ENCODE measurements around the gene MRPL53. TPM values are rescaled to one million over a fixed set of nuclear protein-coding genes. Genes with fewer than 3 reads are reported as not detected.

Gene MRPL53
- total and polyA plus RNA-seq, 2 of the 13 experiments (the other 11 are each of a cell fraction or from before 2014, with no cell fraction given), result 34.3 to 51.9 TPM

DNA sequence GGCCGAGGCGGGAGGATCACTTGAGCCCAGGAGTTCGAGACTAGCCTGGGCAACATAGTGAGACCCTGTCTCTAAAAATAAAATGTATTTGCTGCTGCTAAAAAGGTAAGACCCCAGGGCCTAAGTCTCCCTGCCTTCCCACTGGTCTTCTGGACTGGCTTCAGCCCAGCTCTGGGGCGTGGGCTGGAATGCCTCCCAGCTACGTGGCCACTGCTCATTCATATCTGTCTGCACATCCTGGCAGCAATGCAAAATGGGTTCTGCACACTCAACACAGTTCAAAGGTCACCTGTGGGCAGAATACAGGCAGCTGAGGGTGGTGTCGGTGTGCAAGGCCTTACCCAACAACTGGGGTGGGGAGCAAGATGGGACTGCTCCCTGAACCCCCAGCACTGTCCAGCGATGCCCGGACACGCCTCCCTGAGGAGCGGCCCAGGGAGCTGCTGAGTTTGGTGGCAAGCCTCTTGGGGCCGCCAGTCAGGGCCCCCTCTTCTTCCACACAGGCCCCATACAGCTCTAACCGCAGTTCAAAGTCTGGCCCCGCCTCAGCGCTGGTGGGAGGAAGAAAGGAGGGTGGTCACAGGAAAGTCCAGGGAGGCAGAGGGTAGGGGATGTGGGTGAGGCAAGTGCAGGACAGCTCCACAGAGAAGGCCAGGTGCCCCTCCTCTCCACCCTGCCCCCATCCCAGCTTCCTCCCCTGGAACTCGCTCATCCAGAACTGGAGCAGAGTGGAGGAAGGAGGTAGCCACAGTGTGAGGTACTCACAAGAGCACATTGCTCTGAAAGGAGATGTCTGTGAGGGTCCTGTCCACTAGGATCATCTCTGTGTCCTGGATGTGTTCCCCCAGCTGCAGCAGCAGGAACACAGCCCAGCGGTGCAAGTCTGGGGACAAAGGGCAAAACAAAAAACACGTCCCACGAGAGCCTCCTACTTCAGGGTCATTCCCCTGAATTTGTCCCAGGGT lies 42.7 kb downstream of the MRPL53 start (continued):
- TF ChIP-seq, protein P1, sequence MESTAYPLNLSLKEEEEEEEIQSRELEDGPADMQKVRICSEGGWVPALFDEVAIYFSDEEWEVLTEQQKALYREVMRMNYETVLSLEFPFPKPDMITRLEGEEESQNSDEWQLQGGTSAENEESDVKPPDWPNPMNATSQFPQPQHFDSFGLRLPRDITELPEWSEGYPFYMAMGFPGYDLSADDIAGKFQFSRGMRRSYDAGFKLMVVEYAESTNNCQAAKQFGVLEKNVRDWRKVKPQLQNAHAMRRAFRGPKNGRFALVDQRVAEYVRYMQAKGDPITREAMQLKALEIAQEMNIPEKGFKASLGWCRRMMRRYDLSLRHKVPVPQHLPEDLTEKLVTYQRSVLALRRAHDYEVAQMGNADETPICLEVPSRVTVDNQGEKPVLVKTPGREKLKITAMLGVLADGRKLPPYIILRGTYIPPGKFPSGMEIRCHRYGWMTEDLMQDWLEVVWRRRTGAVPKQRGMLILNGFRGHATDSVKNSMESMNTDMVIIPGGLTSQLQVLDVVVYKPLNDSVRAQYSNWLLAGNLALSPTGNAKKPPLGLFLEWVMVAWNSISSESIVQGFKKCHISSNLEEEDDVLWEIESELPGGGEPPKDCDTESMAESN (CRISPR knock-in tag; conservative IDR thresholded peaks at IDR 0.05), result peak; percentile 89
- TF ChIP-seq FOXO1 (CRISPR knock-in tag; IDR thresholded peaks at IDR 0.05), result peak; percentile 57; the same call in 1 of the 2 replicates
- TF ChIP-seq, protein P2, sequence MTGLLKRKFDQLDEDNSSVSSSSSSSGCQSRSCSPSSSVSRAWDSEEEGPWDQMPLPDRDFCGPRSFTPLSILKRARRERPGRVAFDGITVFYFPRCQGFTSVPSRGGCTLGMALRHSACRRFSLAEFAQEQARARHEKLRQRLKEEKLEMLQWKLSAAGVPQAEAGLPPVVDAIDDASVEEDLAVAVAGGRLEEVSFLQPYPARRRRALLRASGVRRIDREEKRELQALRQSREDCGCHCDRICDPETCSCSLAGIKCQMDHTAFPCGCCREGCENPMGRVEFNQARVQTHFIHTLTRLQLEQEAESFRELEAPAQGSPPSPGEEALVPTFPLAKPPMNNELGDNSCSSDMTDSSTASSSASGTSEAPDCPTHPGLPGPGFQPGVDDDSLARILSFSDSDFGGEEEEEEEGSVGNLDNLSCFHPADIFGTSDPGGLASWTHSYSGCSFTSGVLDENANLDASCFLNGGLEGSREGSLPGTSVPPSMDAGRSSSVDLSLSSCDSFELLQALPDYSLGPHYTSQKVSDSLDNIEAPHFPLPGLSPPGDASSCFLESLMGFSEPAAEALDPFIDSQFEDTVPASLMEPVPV (CRISPR knock-in tag; IDR thresholded peaks at IDR 0.05), result peak; percentile 75; the same call in 1 of the 2 replicates
- TF ChIP-seq CBX5 (CRISPR knock-in tag; IDR thresholded peaks at IDR 0.05; ENCODE audit: borderline replicate concordance), result peak; percentile 55; the same call in 1 of the 2 replicates
- TF ChIP-seq NFE2L1 (CRISPR knock-in tag; IDR thresholded peaks at IDR 0.05; ENCODE audit: borderline replicate concordance), result no peak; the same call in 1 of the 2 replicates
- TF ChIP-seq HOXA5 (CRISPR knock-in tag; IDR thresholded peaks at IDR 0.05), result no peak
- peak; percentile 97 for TF ChIP-seq HNF4A (CRISPR knock-in tag; IDR thresholded peaks at IDR 0.05)
- TF ChIP-seq TP53 (CRISPR knock-in tag; conservative IDR thresholded peaks at IDR 0.05), result no peak
- TF ChIP-seq IRF2 (CRISPR knock-in tag; IDR thresholded peaks at IDR 0.05), result 0 out of 2 replicates have a peak, but pooled peaks have one; percentile 51
- TF ChIP-seq ZNF629 (CRISPR knock-in tag; conservative IDR thresholded peaks at IDR 0.05), result peak; percentile 89
- TF ChIP-seq, protein P3, sequence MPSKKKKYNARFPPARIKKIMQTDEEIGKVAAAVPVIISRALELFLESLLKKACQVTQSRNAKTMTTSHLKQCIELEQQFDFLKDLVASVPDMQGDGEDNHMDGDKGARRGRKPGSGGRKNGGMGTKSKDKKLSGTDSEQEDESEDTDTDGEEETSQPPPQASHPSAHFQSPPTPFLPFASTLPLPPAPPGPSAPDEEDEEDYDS (CRISPR knock-in tag; IDR thresholded peaks at IDR 0.05), result peak; percentile 53; the same call in 1 of the 2 replicates
- no peak for TF ChIP-seq NBN (conservative IDR thresholded peaks at IDR 0.05)
- TF ChIP-seq, protein P4, sequence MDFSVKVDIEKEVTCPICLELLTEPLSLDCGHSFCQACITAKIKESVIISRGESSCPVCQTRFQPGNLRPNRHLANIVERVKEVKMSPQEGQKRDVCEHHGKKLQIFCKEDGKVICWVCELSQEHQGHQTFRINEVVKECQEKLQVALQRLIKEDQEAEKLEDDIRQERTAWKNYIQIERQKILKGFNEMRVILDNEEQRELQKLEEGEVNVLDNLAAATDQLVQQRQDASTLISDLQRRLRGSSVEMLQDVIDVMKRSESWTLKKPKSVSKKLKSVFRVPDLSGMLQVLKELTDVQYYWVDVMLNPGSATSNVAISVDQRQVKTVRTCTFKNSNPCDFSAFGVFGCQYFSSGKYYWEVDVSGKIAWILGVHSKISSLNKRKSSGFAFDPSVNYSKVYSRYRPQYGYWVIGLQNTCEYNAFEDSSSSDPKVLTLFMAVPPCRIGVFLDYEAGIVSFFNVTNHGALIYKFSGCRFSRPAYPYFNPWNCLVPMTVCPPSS (IDR thresholded peaks at IDR 0.05), result no peak
- TF ChIP-seq MBD4 (IDR thresholded peaks at IDR 0.05; ENCODE audit: borderline replicate concordance, low read length), result no peak
- peak; percentile 94 for TF ChIP-seq PCBP1 (IDR thresholded peaks at IDR 0.05; ENCODE audit: borderline replicate concordance, low read depth, low read length)
- 0 out of 2 replicates have a peak, but pooled peaks have one; percentile 48 for TF ChIP-seq POLR2AphosphoS2 (IDR thresholded peaks at IDR 0.05; ENCODE audit: low read depth, low read length)
- peak; percentile 64; the same call in 1 of the 2 replicates for TF ChIP-seq ZNF563 (CRISPR knock-in tag; IDR thresholded peaks at IDR 0.05)
- TF ChIP-seq ZNF232 (CRISPR knock-in tag; IDR thresholded peaks at IDR 0.05; ENCODE audit: borderline replicate concordance), result no peak
- TF ChIP-seq, protein P5, sequence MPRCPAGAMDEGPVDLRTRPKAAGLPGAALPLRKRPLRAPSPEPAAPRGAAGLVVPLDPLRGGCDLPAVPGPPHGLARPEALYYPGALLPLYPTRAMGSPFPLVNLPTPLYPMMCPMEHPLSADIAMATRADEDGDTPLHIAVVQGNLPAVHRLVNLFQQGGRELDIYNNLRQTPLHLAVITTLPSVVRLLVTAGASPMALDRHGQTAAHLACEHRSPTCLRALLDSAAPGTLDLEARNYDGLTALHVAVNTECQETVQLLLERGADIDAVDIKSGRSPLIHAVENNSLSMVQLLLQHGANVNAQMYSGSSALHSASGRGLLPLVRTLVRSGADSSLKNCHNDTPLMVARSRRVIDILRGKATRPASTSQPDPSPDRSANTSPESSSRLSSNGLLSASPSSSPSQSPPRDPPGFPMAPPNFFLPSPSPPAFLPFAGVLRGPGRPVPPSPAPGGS (CRISPR knock-in tag; IDR thresholded peaks at IDR 0.05), result peak; percentile 74; the same call in 1 of the 2 replicates
- no peak for TF ChIP-seq ZNF468 (CRISPR knock-in tag; IDR thresholded peaks at IDR 0.05)
- TF ChIP-seq SMC3 (IDR thresholded peaks at IDR 0.05; ENCODE audit: low read length), result no peak; the same call in 1 of the 2 replicates
- TF ChIP-seq, protein P6, sequence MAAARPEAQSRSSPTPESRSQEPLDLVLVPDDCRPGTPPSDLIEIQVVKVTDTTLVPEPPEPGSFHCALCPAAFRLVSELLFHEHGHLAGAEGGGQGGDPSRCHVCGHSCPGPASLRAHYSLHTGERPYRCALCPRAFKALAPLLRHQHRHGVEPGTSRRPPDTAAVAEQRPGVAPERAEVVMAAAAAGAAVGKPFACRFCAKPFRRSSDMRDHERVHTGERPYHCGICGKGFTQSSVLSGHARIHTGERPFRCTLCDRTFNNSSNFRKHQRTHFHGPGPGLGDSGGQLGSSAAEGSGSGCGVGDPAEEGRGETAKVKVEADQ (CRISPR knock-in tag; IDR thresholded peaks at IDR 0.05; ENCODE audit: borderline replicate concordance), result no peak

Measured in HepG2 (cell line).